ENCODE results near the gene WAPL. TPM values are rescaled to one million over a fixed set of nuclear protein-coding genes. Genes with fewer than 3 reads are reported as not detected.

WAPL gene
- total and polyA plus RNA-seq, 10 of the 15 experiments (the other 5 are each of a cell fraction or from before 2014, with no cell fraction given): 15.7 to 45.8 (median 29.0) TPM

- TF ChIP-seq IKZF2 (IDR thresholded peaks at IDR 0.05) (0 out of 4 replicates have a peak, but pooled peaks of 1 of the 2 experiments have one; percentile 13), CUX1 (IDR thresholded peaks at IDR 0.05; ENCODE audit: insufficient replicate concordance, low read depth, low read length) (no peak), MTA3 (IDR thresholded peaks at IDR 0.05; ENCODE audit: borderline replicate concordance, low read length) (no peak), EED (IDR thresholded peaks at IDR 0.05; ENCODE audit: low read depth) (no peak), JUND (IDR thresholded peaks at IDR 0.05; ENCODE audit: low read depth, low read length) (0 out of 2 replicates have a peak, but pooled peaks have one; percentile 37)
- ChIA-PET CTCF (no interaction called here), SMC1A (ENCODE audit: uncharacterized antibody, unreplicated experiment) (no interaction called here), POLR2A (interaction anchor here (0.7 kb wide), 1 partner anchor 261 kb away, joined by 5 read pairs; no protein-coding TSS in a partner anchor), RAD21 (ENCODE audit: unreplicated experiment) (interaction anchor here (0.7 kb wide), 1 partner anchor 139 kb away, joined by 4 read pairs; no protein-coding TSS in a partner anchor)
- 0 out of 2 replicates have a peak, but pooled peaks cover 5% of the 10 kb centered on the region for H3K4me1 ChIP-seq (ENCODE audit: control insufficient read depth, insufficient read depth, low read length)
- H3K9ac ChIP-seq (ENCODE audit: control insufficient read depth, insufficient read depth, low read length): no peak overlapping the region
- intact Hi-C loops (cut with micrococcal nuclease; ENCODE audit: unreplicated experiment): loop anchor here (2.0 kb wide), 1 partner anchor 16 kb away; no protein-coding TSS in a partner anchor
- WGBS (ENCODE audit: insufficient coverage, insufficient replicate concordance, low lambda C conversion rate, missing lambda C conversion rate): 99% methylated on average over 5 of the region's 5 CpGs
- in situ Hi-C loops (cut with MboI): no loop called here
- FAIRE-seq: no peak
- H3K27me3 ChIP-seq (replicated peaks in 1 of 2; ENCODE audit: control insufficient read depth in 2 of 2, insufficient read depth in 2 of 2, low read length in 1 of 2): no peaks in the 10 kb centered on the region
- H3K4me2 ChIP-seq (ENCODE audit: control insufficient read depth, insufficient read depth): no peak overlapping the region
- H3K36me3 ChIP-seq (ENCODE audit: control insufficient read depth in 2 of 2, insufficient read depth in 2 of 2, low read length in 1 of 2): peaks cover 11 to 32% of the 10 kb centered on the region in 2 experiments
- ATAC-seq: no peak
- no peak overlapping the region for H3K27ac ChIP-seq (ENCODE audit: control insufficient read depth, insufficient read depth)
- no TSS peak for BruUV-seq (replicated peaks)
- no peaks in the 10 kb centered on the region for H3K9me3 ChIP-seq (replicated peaks; ENCODE audit: control insufficient read depth, insufficient read depth, low read length)
- no peak for DNase-seq (ENCODE audit: low read depth, low spot score)
- H3K79me2 ChIP-seq (ENCODE audit: control insufficient read depth, insufficient read depth, low read length): no peaks in the 10 kb centered on the region
- no peak overlapping the region for H2AFZ ChIP-seq (ENCODE audit: control insufficient read depth, low read depth, low read length)
- H4K20me1 ChIP-seq (ENCODE audit: control insufficient read depth, insufficient read depth): no peaks in the 10 kb centered on the region
- H3K4me3 ChIP-seq: no peak overlapping the region
Observed at GRCh38 chr10:86440874-86441843, 80.4 kb downstream of the WAPL start.
